ENCODE data around the gene TPCN2.
"Not testable (repeated sequence)": the region's sequence is repeated elsewhere in the genome, so short reads cannot be mapped to it uniquely, and the experiment has no call there.

Gene TPCN2

GRCh38 chr11:69048694-69049489, at the start of gene TPCN2:
Gene TPCN2 (plus strand): TSS chr11:69048932. CDS start chr11:69048998, 66 bp downstream.
- Histone ChIP-seq H3K4me1 (ENCODE audit: control insufficient read depth, insufficient read depth, low read length) (peaks cover 17% of the 10 kb centered on the region), H3K36me3 (ENCODE audit: control insufficient read depth, insufficient read depth, low read length) (no peaks in the 10 kb centered on the region), H3K4me3 (ENCODE audit: low read length) (peak within 1 kb of the TSS; percentile 80)

GRCh38 chr11:68999093-68999747, 49.5 kb upstream of the TPCN2 start:
- H3K27me3 ChIP-seq (ENCODE audit: control insufficient read depth, insufficient read depth, low read length): no peaks in the 10 kb centered on the region
- no peaks in the 10 kb centered on the region for H3K36me3 ChIP-seq (ENCODE audit: control insufficient read depth, insufficient read depth, low read length)
- no peak overlapping the region for H3K9ac ChIP-seq (ENCODE audit: low read length)
- H3K4me1 ChIP-seq (ENCODE audit: control insufficient read depth, insufficient read depth, low read length): peaks cover 5% of the 10 kb centered on the region
- H3K9me3 ChIP-seq (ENCODE audit: control insufficient read depth, low read length): no peaks in the 10 kb centered on the region
- no peak overlapping the region for H3K4me3 ChIP-seq (ENCODE audit: low read length)

More at GRCh38 chr11:69048694-69049489, at the start of gene TPCN2:
- H3K27me3 ChIP-seq (ENCODE audit: control insufficient read depth, insufficient read depth, low read length): no peaks in the 10 kb centered on the region
- peak within 1 kb of the TSS; percentile 87 for H3K9ac ChIP-seq (ENCODE audit: low read length)
- no peaks in the 10 kb centered on the region for H3K9me3 ChIP-seq (ENCODE audit: control insufficient read depth, low read length)

DNA sequence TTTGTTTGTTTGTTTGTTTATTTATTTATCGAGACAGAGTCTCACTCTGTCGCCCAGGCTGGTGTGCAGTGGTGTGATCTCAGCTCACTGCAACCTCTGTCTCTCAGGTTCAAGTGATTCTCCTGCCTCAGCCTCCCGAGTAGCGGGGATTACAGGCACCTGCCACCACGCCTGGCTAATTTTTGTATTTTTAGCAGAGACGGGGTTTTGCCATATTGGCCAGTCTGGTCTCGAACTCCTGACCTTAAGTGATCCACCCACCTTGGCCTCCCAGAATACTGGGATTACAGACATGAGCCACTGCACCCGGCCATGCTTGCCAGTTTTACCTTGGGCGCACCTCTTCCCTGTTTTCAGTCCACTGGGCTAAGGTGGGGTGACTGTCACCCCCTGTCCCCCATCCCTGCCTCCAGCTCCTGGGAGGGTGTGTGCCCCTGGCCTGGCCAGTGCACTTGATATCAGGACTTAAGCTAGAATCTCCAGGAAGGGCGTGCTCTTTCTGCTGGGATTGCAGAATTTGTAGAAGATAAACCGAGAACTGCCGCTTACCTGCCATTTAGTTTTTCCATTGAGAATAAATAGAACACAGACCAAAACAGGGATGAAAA, 48.9 kb upstream of the TPCN2 start:
- H3K27me3 ChIP-seq (ENCODE audit: control insufficient read depth, insufficient read depth, low read length); H3K4me1 ChIP-seq (ENCODE audit: control insufficient read depth, insufficient read depth, low read length); H3K4me3 ChIP-seq (ENCODE audit: low read length); H3K9me3 ChIP-seq (ENCODE audit: control insufficient read depth, low read length); H3K9ac ChIP-seq (ENCODE audit: low read length); H3K36me3 ChIP-seq (ENCODE audit: control insufficient read depth, insufficient read depth, low read length): not testable (repeated sequence)

DNA sequence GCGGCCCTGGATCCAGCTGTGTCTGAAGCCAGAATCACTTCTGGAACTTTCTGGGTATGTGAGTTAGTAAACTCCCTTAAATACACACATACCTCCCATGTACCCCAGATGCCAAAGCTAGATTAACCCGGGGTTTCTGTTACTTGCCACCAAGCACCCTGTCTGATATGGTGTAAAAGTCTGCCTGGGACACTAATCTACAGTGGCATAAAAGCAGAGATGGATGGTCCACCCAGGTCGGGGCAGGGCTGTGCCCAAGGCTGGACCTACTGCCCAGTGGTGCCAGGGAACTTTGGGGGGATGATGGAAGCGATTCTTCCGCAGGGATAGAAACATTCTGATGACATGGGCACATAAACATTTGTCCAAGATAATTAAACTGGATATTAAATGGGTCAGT, 48.3 kb upstream of the TPCN2 start:
- H3K36me3 ChIP-seq (ENCODE audit: control insufficient read depth, insufficient read depth, low read length): no peaks in the 10 kb centered on the region
- H3K4me3 ChIP-seq (ENCODE audit: low read length): no peak overlapping the region
- H3K9me3 ChIP-seq (ENCODE audit: control insufficient read depth, low read length): no peaks in the 10 kb centered on the region
- H3K4me1 ChIP-seq (ENCODE audit: control insufficient read depth, insufficient read depth, low read length): peaks cover 5% of the 10 kb centered on the region
- no peaks in the 10 kb centered on the region for H3K27me3 ChIP-seq (ENCODE audit: control insufficient read depth, insufficient read depth, low read length)
- no peak overlapping the region for H3K9ac ChIP-seq (ENCODE audit: low read length)

- no peak overlapping the region for H3K9ac ChIP-seq (ENCODE audit: low read length)
- H3K9me3 ChIP-seq (ENCODE audit: control insufficient read depth, low read length): no peaks in the 10 kb centered on the region
- H3K36me3 ChIP-seq (ENCODE audit: control insufficient read depth, insufficient read depth, low read length): no peaks in the 10 kb centered on the region
- H3K4me1 ChIP-seq (ENCODE audit: control insufficient read depth, insufficient read depth, low read length): peaks cover 5% of the 10 kb centered on the region
- H3K4me3 ChIP-seq (ENCODE audit: low read length): no peak overlapping the region
- no peaks in the 10 kb centered on the region for H3K27me3 ChIP-seq (ENCODE audit: control insufficient read depth, insufficient read depth, low read length)
These were observed 47.9 kb upstream of the TPCN2 start for GRCh38 chr11:69000831-69001242.

GRCh38 chr11:69001243-69002081, 47.3 kb upstream of the TPCN2 start:
- H3K4me1 ChIP-seq (ENCODE audit: control insufficient read depth, insufficient read depth, low read length): peaks cover 5% of the 10 kb centered on the region
- no peak overlapping the region for H3K4me3 ChIP-seq (ENCODE audit: low read length)
- H3K27me3 ChIP-seq (ENCODE audit: control insufficient read depth, insufficient read depth, low read length): no peaks in the 10 kb centered on the region
- no peaks in the 10 kb centered on the region for H3K36me3 ChIP-seq (ENCODE audit: control insufficient read depth, insufficient read depth, low read length)
- H3K9ac ChIP-seq (ENCODE audit: low read length): no peak overlapping the region
- H3K9me3 ChIP-seq (ENCODE audit: control insufficient read depth, low read length): no peaks in the 10 kb centered on the region

DNA sequence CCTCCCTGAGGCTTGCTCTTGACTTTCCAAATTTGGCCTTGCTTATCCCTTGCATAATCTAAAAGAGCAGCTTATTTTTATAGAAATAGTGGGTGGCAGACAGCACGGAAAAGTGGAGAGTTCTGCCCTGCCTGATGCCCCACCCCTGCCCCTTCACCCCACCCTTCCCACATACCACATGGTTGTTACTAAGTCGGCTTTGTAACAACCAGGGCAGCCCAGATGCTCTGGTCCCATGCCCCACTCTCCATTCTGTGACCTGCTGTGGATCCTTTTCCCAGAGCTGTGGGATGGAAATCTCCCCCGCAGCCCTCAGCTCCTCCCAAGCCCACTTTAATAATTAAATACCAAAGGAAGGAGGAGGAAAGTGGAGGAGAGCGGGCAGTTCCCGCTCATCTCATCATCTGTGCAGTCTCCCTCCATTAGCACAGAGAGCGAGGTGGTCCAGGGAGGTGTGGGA, 46.6 kb upstream of the TPCN2 start:
- Histone ChIP-seq H3K9ac (ENCODE audit: low read length) (no peak overlapping the region), H3K27me3 (ENCODE audit: control insufficient read depth, insufficient read depth, low read length) (no peaks in the 10 kb centered on the region), H3K9me3 (ENCODE audit: control insufficient read depth, low read length) (no peaks in the 10 kb centered on the region), H3K4me3 (ENCODE audit: low read length) (no peak overlapping the region), H3K4me1 (ENCODE audit: control insufficient read depth, insufficient read depth, low read length) (peaks cover 6% of the 10 kb centered on the region), H3K36me3 (ENCODE audit: control insufficient read depth, insufficient read depth, low read length) (no peaks in the 10 kb centered on the region)

DNA sequence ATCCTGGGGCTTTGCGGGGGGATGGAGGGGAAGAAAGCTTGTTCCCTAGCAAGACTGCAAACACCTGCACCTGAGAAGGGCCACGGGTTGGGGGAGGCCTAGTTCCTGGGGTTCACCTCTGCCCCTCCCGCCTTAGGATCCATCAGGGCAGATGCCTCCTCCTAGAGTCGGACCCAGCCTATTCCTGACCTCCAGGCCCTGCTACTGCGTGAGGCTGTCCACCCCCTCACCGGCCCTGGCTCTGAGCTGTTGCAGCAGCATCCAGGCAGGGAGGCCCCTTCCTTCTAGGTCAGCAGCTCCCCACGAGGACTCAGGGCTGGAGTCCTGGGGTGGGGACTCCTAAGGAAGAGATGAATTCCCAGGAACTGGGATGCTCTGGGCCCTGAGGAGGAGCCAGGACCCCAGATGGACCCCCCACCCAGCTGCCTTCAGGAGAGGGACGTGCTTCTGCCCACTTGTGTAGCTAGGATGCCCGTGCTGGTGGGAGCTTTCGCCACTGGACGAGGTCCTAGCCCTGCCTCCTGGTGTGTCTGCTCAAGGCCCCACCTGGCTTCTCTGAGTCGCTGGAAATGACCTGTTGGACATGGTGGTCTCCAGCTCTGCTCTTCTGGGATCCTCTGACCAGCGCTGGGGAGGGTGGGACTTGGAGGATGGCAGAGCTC, 46.0 kb upstream of the TPCN2 start:
- Histone ChIP-seq H3K9ac (ENCODE audit: low read length) (no peak overlapping the region), H3K27me3 (ENCODE audit: control insufficient read depth, insufficient read depth, low read length) (no peaks in the 10 kb centered on the region), H3K4me1 (ENCODE audit: control insufficient read depth, insufficient read depth, low read length) (peaks cover 11% of the 10 kb centered on the region)

DNA sequence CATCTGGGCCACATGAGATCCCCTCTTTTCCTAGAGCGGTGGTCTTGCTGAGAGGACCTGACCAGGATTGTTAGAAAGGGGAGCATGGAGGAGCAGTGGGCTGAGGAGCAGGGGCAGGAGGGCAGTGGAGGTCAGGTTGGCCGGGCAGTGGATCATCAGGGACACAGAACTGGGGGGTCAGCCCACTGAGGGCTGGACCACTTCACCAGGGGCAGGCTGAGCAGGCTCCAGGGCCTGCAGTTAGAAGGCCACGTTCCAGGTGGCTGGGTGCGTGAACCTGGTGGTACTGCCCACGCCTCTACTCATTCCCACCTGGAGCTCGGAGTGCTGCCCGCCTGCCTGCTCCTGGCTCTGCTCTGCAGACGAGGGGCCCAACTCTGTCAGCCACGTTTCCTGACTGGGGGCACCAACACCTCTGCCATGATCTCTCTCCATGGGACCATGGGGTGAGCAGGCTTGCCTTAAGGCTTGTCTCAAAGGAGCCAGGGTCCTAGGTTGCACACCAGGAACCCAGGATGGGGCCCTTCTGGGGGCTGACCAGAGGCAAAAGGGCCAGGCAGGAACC, 45.3 kb upstream of the TPCN2 start:
- H3K9ac ChIP-seq (ENCODE audit: low read length): no peak overlapping the region
- no peaks in the 10 kb centered on the region for H3K36me3 ChIP-seq (ENCODE audit: control insufficient read depth, insufficient read depth, low read length)
- peaks cover 18% of the 10 kb centered on the region for H3K4me1 ChIP-seq (ENCODE audit: control insufficient read depth, insufficient read depth, low read length)
- H3K27me3 ChIP-seq (ENCODE audit: control insufficient read depth, insufficient read depth, low read length): no peaks in the 10 kb centered on the region
- H3K4me3 ChIP-seq (ENCODE audit: low read length): no peak overlapping the region
- no peaks in the 10 kb centered on the region for H3K9me3 ChIP-seq (ENCODE audit: control insufficient read depth, low read length)

More for the DNA sequence above, 46.0 kb upstream of the TPCN2 start:
- H3K9me3 ChIP-seq (ENCODE audit: control insufficient read depth, low read length): no peaks in the 10 kb centered on the region
- H3K36me3 ChIP-seq (ENCODE audit: control insufficient read depth, insufficient read depth, low read length): no peaks in the 10 kb centered on the region
- H3K4me3 ChIP-seq (ENCODE audit: low read length): no peak overlapping the region

GRCh38 chr11:69003866-69004367, 44.8 kb upstream of the TPCN2 start:
- H3K4me1 ChIP-seq (ENCODE audit: control insufficient read depth, insufficient read depth, low read length): peaks cover 23% of the 10 kb centered on the region
- H3K4me3 ChIP-seq (ENCODE audit: low read length): no peak overlapping the region
- H3K36me3 ChIP-seq (ENCODE audit: control insufficient read depth, insufficient read depth, low read length): no peaks in the 10 kb centered on the region
- H3K27me3 ChIP-seq (ENCODE audit: control insufficient read depth, insufficient read depth, low read length): no peaks in the 10 kb centered on the region
- no peak overlapping the region for H3K9ac ChIP-seq (ENCODE audit: low read length)
- H3K9me3 ChIP-seq (ENCODE audit: control insufficient read depth, low read length): no peaks in the 10 kb centered on the region

All from mucosa of stomach (tissue), 1 donor.